HepG2 (cell line): ENCODE measurements around the gene LIFR. TPM values are rescaled to one million over a fixed set of nuclear protein-coding genes. Genes with fewer than 3 reads are reported as not detected.

Experiments used
- ATAC-seq: fragments of 200-7000 bp; cut with Tn5 transposase; 3 replicates; pipeline ENCODE4 v1.9.1; 2020; ENCODE audit warnings: mild to moderate bottlenecking, moderate library complexity
- BruUV-seq: library from RNA; stranded (reverse); fragments of 400-500 nt; replicated peaks from 2 replicates; lab custom pipeline; 2021; lab: Mats Ljungman, UMichigan
- CTCF ChIA-PET: fragments of 300-600 bp; formaldehyde crosslinking; extraction: SDS; loops from one replicate; lab custom pipeline; 2021; ENCODE audit warnings: low total read pairs, inconsistent platforms, low intra/inter-chr PET ratio; lab: Yijun Ruan, JAX
- POLR2A ChIA-PET: fragments of 350-600 bp; sonication (Branson Sonifier 250); formaldehyde crosslinking; loops from one replicate; lab custom pipeline; 2020; ENCODE audit warnings: antibody characterized with exemption, inconsistent platforms; lab: Yijun Ruan, JAX
- DNase-seq: peaks from one replicate; pipeline ENCODE4 v3.0.0-alpha.2; 2015; ENCODE audit warnings: low spot score
- FAIRE-seq: peaks from 3 replicates; lab custom pipeline; 2011; peaks lifted over from hg19 to GRCh38; lab: Jason Lieb, UNC
- H2AFZ ChIP-seq: one replicate; pipeline ENCODE4 v1.6.1; 2011; ENCODE audit warnings: low read length, inconsistent platforms
- H3K27ac ChIP-seq: fragments of 300-600 bp; 3 replicates; pipeline ENCODE4 v1.8.0; 2011; ENCODE audit warnings: mixed run types, mild to moderate bottlenecking, mixed read lengths, low read length, inconsistent platforms; ENCODE audit not compliant: insufficient read depth; ENCODE audit errors: extremely low read length
- H3K27me3 ChIP-seq, 2 experiments: fragments of 200-600 bp in 1 of 2; 2 replicates in 1 of 2; 3 replicates in 1 of 2; pipeline versions ENCODE4 v1.6.0 to v1.8.0; 2011; ENCODE audit warnings: low read length in 2 of 2, mild to moderate bottlenecking in 2 of 2, moderate library complexity in 2 of 2, inconsistent platforms in 1 of 2; ENCODE audit not compliant: insufficient read depth in 2 of 2, control insufficient read depth in 1 of 2
- H3K36me3 ChIP-seq, 2 experiments: fragments of 200-600 bp in 1 of 2; replicated peaks in 1 of 2; 2 replicates in 1 of 2; 3 replicates in 1 of 2; pipeline versions ENCODE4 v1.5.1 to v1.8.0; 2011; ENCODE audit warnings: low read length in 2 of 2, inconsistent platforms in 1 of 2; ENCODE audit not compliant: insufficient read depth in 2 of 2, control insufficient read depth in 1 of 2
- H3K4me1 ChIP-seq: 2 replicates; pipeline ENCODE4 v1.5.1; 2012; ENCODE audit warnings: low read length, inconsistent platforms; ENCODE audit not compliant: insufficient read depth
- H3K4me2 ChIP-seq: 2 replicates; pipeline ENCODE4 v1.6.0; 2011; ENCODE audit warnings: low read depth, low read length, inconsistent platforms
- H3K4me3 ChIP-seq, 3 experiments: fragments of 200-600 bp in 1 of 3; sonication (generic), shearing (Covaris generic) in 1 of 3; replicated peaks in 1 of 3; 2 replicates each; pipeline ENCODE4 v1.5.1; 2011 to 2016; ENCODE audit warnings: low read length in 3 of 3, inconsistent platforms in 2 of 3, low read depth in 2 of 3, mild to moderate bottlenecking in 2 of 3, control low read depth in 1 of 3, mixed read lengths in 1 of 3; ENCODE audit not compliant: insufficient read depth in 1 of 3
- H3K79me2 ChIP-seq: one replicate; pipeline ENCODE4 v1.6.1; 2011; ENCODE audit warnings: low read length, inconsistent platforms; ENCODE audit not compliant: insufficient read depth
- H3K9ac ChIP-seq: 2 replicates; pipeline ENCODE4 v1.6.0; 2011; ENCODE audit warnings: mild to moderate bottlenecking, low read depth, low read length, inconsistent platforms; ENCODE audit not compliant: insufficient read depth
- H3K9me3 ChIP-seq: 2 replicates; pipeline ENCODE4 v1.5.1; 2012; ENCODE audit warnings: mild to moderate bottlenecking, low read length
- H4K20me1 ChIP-seq: 2 replicates; pipeline ENCODE4 v1.6.0; 2011; ENCODE audit warnings: inconsistent platforms, mild to moderate bottlenecking, low read length, moderate library complexity; ENCODE audit not compliant: insufficient read depth
- ATF2 ChIP-seq: sonication (generic); formaldehyde crosslinking; IDR thresholded peaks from 2 replicates; pipeline ENCODE4 v1.4.0; 2020; ENCODE audit warnings: missing genetic modification reagents
- BHLHE40 ChIP-seq: IDR thresholded peaks from 2 replicates; pipeline ENCODE4 v1.6.1; 2011; ENCODE audit warnings: low read length, improper control_type of control experiment
- FOXC1 ChIP-seq: sonication (generic); formaldehyde crosslinking; IDR thresholded peaks from 2 replicates; pipeline ENCODE4 v1.8.0; 2022; ENCODE audit warnings: mild to moderate bottlenecking, missing genetic modification reagents, borderline replicate concordance
- HMG20A ChIP-seq: IDR thresholded peaks from 2 replicates; pipeline ENCODE4 v1.6.1; 2016; ENCODE audit warnings: borderline replicate concordance
- HMG20B ChIP-seq: conservative IDR thresholded peaks from 2 replicates; pipeline ENCODE4 v1.6.1; 2016; ENCODE audit warnings: missing genetic modification reagents, missing compliant biosample characterization
- HNF4A ChIP-seq: sonication (generic); formaldehyde crosslinking; IDR thresholded peaks from 2 replicates; pipeline ENCODE4 v1.4.0; 2020; ENCODE audit warnings: missing genetic modification reagents
- HNF4G ChIP-seq, 2 experiments: sonication (generic) in 1 of 2; formaldehyde crosslinking in 1 of 2; IDR thresholded peaks; 2 replicates each; pipeline versions ENCODE4 v1.4.0 to v1.6.1; 2011 to 2020; ENCODE audit warnings: borderline replicate concordance in 2 of 2, low read depth in 2 of 2, mild to moderate bottlenecking in 2 of 2, low read length in 1 of 2, missing genetic modification reagents in 1 of 2, moderate library complexity in 1 of 2
- KAT2B ChIP-seq: fragments of 150-350 bp; IDR thresholded peaks from 2 replicates; pipeline ENCODE4 v1.6.1; 2014; ENCODE audit warnings: low read depth, low read length, borderline replicate concordance
- NFYC ChIP-seq: IDR thresholded peaks from 2 replicates; pipeline ENCODE4 v1.6.1; 2016; ENCODE audit warnings: missing genetic modification reagents, missing compliant biosample characterization
- SAFB2 ChIP-seq: sonication (generic); formaldehyde crosslinking; IDR thresholded peaks from 2 replicates; pipeline ENCODE4 v1.5.1; 2020; ENCODE audit warnings: missing genetic modification reagents, low read depth, mild to moderate bottlenecking, borderline replicate concordance
- SNAPC5 ChIP-seq: sonication (generic); formaldehyde crosslinking; IDR thresholded peaks from 2 replicates; pipeline ENCODE4 v1.8.1; 2023; ENCODE audit warnings: mild to moderate bottlenecking, missing genetic modification reagents, borderline replicate concordance
- SRY ChIP-seq: sonication (generic); formaldehyde crosslinking; IDR thresholded peaks from 2 replicates; pipeline ENCODE4 v1.8.0; 2022; ENCODE audit warnings: mild to moderate bottlenecking, missing genetic modification reagents
- TFDP2 ChIP-seq: sonication (generic); formaldehyde crosslinking; IDR thresholded peaks from 2 replicates; pipeline ENCODE4 v1.4.0; 2020; ENCODE audit warnings: missing genetic modification reagents
- THAP11 ChIP-seq: IDR thresholded peaks from 2 replicates; pipeline ENCODE4 v1.6.1; 2016; ENCODE audit warnings: missing biosample characterization, missing genetic modification reagents
- THRA ChIP-seq: sonication (generic); formaldehyde crosslinking; IDR thresholded peaks from 2 replicates; pipeline ENCODE4 v1.4.0; 2020; ENCODE audit warnings: missing genetic modification reagents, borderline replicate concordance
- ZFP62 ChIP-seq: sonication (generic); formaldehyde crosslinking; IDR thresholded peaks from 2 replicates; pipeline ENCODE4 v1.4.0; 2020; ENCODE audit warnings: missing genetic modification reagents
- ZNF253 ChIP-seq: sonication (generic); formaldehyde crosslinking; IDR thresholded peaks from 2 replicates; pipeline ENCODE4 v1.8.0; 2022; ENCODE audit warnings: mild to moderate bottlenecking, missing genetic modification reagents, borderline replicate concordance
- ZNF414 ChIP-seq: sonication (generic); formaldehyde crosslinking; IDR thresholded peaks from 2 replicates; pipeline ENCODE4 v1.5.0; 2020; ENCODE audit warnings: missing genetic modification reagents
- ZNF446 ChIP-seq: sonication (generic); formaldehyde crosslinking; IDR thresholded peaks from 2 replicates; pipeline ENCODE4 v1.5.0; 2020; ENCODE audit warnings: mild to moderate bottlenecking, missing genetic modification reagents
- WGBS: methylation state at CpG from one replicate; pipeline ENCODE4 v1.1.6; 2017; ENCODE audit warnings: low lambda C conversion rate; 5-methylcytosine and 5-hydroxymethylcytosine counted together
- in situ Hi-C: cut with HindIII; loops from 2 replicates; pipeline ENCODE4 v1.10.0; 2017; ENCODE audit warnings: low pct_unique_long_range_greater_than_20kb; ENCODE audit not compliant: extremely low pct_ligation_motif_present
- intact Hi-C: fragments of 100-400 bp; cut with micrococcal nuclease; formaldehyde crosslinking; loops from one replicate; pipeline ENCODE4 v1.10.0; 2022; ENCODE audit not compliant: unreplicated experiment
- polyA plus RNA-seq, 8 experiments: library from polyadenylated mRNA; depleted of rRNA in 3 of 8; stranded (reverse) in 7 of 8; unstranded in 1 of 8; fragments of >200 nt; fragmentation: Illumina TruSeq in 4 of 8; extraction: Trizol in 4 of 8; gene quantifications; 2 replicates each; pipeline versions ENCODE4 v1.2.1 to v1.2.3, GENCODE V29; 2011 to 2016; ENCODE audit warnings: low read depth in 4 of 8, missing spikeins in 1 of 8, mixed read lengths in 1 of 8; ENCODE audit not compliant: insufficient read depth in 1 of 8
- total RNA-seq, 5 experiments: library from RNA; depleted of rRNA; stranded (reverse); fragments of >200 nt; fragmentation: Illumina TruSeq; extraction: Trizol; gene quantifications; 2 replicates each; pipeline ENCODE4 v1.2.3, GENCODE V29; 2016; ENCODE audit warnings: low read depth in 1 of 5

Gene LIFR
- total and polyA plus RNA-seq, 2 of the 13 experiments (the other 11 are each of a cell fraction or from before 2014, with no cell fraction given) = 6.3 to 25.2 TPM

- TF ChIP-seq THAP11 (CRISPR knock-in tag) = no peak
- no peak for TF ChIP-seq HNF4A (CRISPR knock-in tag)
- TF ChIP-seq ZNF253 (CRISPR knock-in tag) = no peak
- no peak for TF ChIP-seq KAT2B
- TF ChIP-seq HNF4G (IDR thresholded peaks at IDR 0.05; ENCODE audit: borderline replicate concordance, low read depth, low read length) = no peak
- TF ChIP-seq HNF4G (CRISPR knock-in tag; IDR thresholded peaks at IDR 0.05; ENCODE audit: borderline replicate concordance, low read depth) = no peak
- no peak for TF ChIP-seq SRY (CRISPR knock-in tag)
- no peak for TF ChIP-seq THRA (CRISPR knock-in tag)
These were observed 26.0 kb upstream of the LIFR start (continued) for GRCh38 chr5:38582293-38582974.

GRCh38 chr5:38581597-38581996 is 25.2 kb upstream of the LIFR start:
- BruUV-seq = no TSS peak
- intact Hi-C loops (no loop called here), in situ Hi-C loops (no loop called here)
- Histone ChIP-seq H3K79me2 (no peaks in the 10 kb centered on the region), H2AFZ (no peak overlapping the region), H3K9ac (no peak overlapping the region), H3K4me3 (no peak overlapping the region), H4K20me1 (no peaks in the 10 kb centered on the region), H3K9me3 (no peaks in the 10 kb centered on the region), H3K36me3 (no peaks in the 10 kb centered on the region), H3K27ac (no peak overlapping the region), H3K27me3 (peaks cover 0 to 5% of the 10 kb centered on the region in 2 experiments; a peak in 2 of 5 replicates), H3K4me1 (no peaks in the 10 kb centered on the region), H3K4me2 (no peak overlapping the region)
- ChIA-PET POLR2A (no interaction called here), CTCF (no interaction called here)
- DNase-seq (no peak), ATAC-seq (no peak), FAIRE-seq (no peak)
- 3% methylated on average over 4 of the region's 4 CpGs for WGBS
- no peak for TF ChIP-seq HMG20A
- TF ChIP-seq ZNF414 = no peak
- TF ChIP-seq ZNF446 (CRISPR knock-in tag) = no peak
- TF ChIP-seq HMG20B = no peak
- TF ChIP-seq NFYC (CRISPR knock-in tag) = no peak
- TF ChIP-seq BHLHE40 = no peak
- no peak for TF ChIP-seq ATF2
- no peak for TF ChIP-seq SAFB2 (CRISPR knock-in tag)
- no peak for TF ChIP-seq FOXC1 (CRISPR knock-in tag)
- TF ChIP-seq TFDP2 = no peak
- no peak for TF ChIP-seq ZFP62
- no peak for TF ChIP-seq SNAPC5
